Suprapubic skin (tissue), 4 donors: Measurements from ENCODE around the gene SERPINE3. TPM values are rescaled to one million over a fixed set of nuclear protein-coding genes. Genes with fewer than 3 reads are reported as not detected.

Experiments
- DNase-seq, 2 donors: peaks; one replicate each; pipeline ENCODE4 v3.0.0-alpha.2; 2019; ENCODE audit warnings: low spot score in 2 of 2
- H3K27ac ChIP-seq: fragments of 200-600 bp; sonication (generic); one replicate; pipeline ENCODE4 v1.5.1; 2019
- H3K27me3 ChIP-seq: fragments of 200-600 bp; sonication (generic); one replicate; pipeline ENCODE4 v1.5.1; 2019
- H3K36me3 ChIP-seq: fragments of 200-600 bp; sonication (generic); one replicate; pipeline ENCODE4 v1.5.1; 2019
- H3K4me1 ChIP-seq: fragments of 200-600 bp; sonication (generic); one replicate; pipeline ENCODE4 v1.5.1; 2019
- H3K4me3 ChIP-seq: fragments of 200-600 bp; sonication (generic); one replicate; pipeline ENCODE4 v1.5.1; 2019; ENCODE audit warnings: mild to moderate bottlenecking
- H3K9me3 ChIP-seq: fragments of 200-600 bp; sonication (generic); one replicate; pipeline ENCODE4 v1.5.1; 2019
- EP300 ChIP-seq: sonication (generic); formaldehyde crosslinking; IDR thresholded peaks from one replicate; pipeline ENCODE4 v1.6.1; 2017; ENCODE audit warnings: antibody characterized with exemption
- POLR2A ChIP-seq, 2 donors: fragments of 450-650 bp; IDR thresholded peaks; one replicate each; pipeline ENCODE4 v1.6.1; 2017; ENCODE audit warnings: antibody characterized with exemption in 2 of 2, mild to moderate bottlenecking in 2 of 2, moderate library complexity in 2 of 2
- POLR2AphosphoS5 ChIP-seq, 3 donors: sonication (generic); formaldehyde crosslinking; IDR thresholded peaks; one replicate each; pipeline ENCODE4 v1.6.1; 2017; ENCODE audit warnings: antibody characterized with exemption in 3 of 3
- WGBS: methylation state at CpG from one replicate; pipeline ENCODE4 v1.1.5; 2018; 5-methylcytosine and 5-hydroxymethylcytosine counted together
- total RNA-seq, 4 donors: library from RNA; depleted of rRNA; stranded (reverse); fragments of >200 nt; gene quantifications; one replicate each; pipeline ENCODE4 v1.1.0, GENCODE V29; 2016
- TF ChIP-seq, protein P1 (sequence below), 2 donors: fragments of 200-600 bp in 1 of 2; fragments of 450-650 bp in 1 of 2; sonication (generic) in 1 of 2; IDR thresholded peaks; one replicate each; pipeline ENCODE4 v1.5.1; 2016 to 2019; ENCODE audit warnings: antibody characterized with exemption in 2 of 2, mild to moderate bottlenecking in 1 of 2, moderate library complexity in 1 of 2

The SERPINE3 gene
- total RNA-seq, 4 donors from 2014 or later = not detected

GRCh38 chr13:51339952-51340732 is 651 bp downstream of the SERPINE3 start:
- TF ChIP-seq POLR2AphosphoS5 (IDR thresholded peaks at IDR 0.05) (no peak), POLR2A (IDR thresholded peaks at IDR 0.05) (no peak), EP300 (no peak)
- TF ChIP-seq, protein P1, sequence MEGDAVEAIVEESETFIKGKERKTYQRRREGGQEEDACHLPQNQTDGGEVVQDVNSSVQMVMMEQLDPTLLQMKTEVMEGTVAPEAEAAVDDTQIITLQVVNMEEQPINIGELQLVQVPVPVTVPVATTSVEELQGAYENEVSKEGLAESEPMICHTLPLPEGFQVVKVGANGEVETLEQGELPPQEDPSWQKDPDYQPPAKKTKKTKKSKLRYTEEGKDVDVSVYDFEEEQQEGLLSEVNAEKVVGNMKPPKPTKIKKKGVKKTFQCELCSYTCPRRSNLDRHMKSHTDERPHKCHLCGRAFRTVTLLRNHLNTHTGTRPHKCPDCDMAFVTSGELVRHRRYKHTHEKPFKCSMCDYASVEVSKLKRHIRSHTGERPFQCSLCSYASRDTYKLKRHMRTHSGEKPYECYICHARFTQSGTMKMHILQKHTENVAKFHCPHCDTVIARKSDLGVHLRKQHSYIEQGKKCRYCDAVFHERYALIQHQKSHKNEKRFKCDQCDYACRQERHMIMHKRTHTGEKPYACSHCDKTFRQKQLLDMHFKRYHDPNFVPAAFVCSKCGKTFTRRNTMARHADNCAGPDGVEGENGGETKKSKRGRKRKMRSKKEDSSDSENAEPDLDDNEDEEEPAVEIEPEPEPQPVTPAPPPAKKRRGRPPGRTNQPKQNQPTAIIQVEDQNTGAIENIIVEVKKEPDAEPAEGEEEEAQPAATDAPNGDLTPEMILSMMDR (IDR thresholded peaks at IDR 0.05) = no peak
- Histone ChIP-seq H3K27ac (no peak overlapping the region), H3K4me1 (no peaks in the 10 kb centered on the region), H3K36me3 (no peaks in the 10 kb centered on the region), H3K9me3 (no peaks in the 10 kb centered on the region), H3K4me3 (no peak overlapping the region), H3K27me3 (no peaks in the 10 kb centered on the region)
- no peak for DNase-seq
- 80% methylated on average over 4 of the region's 4 CpGs for WGBS

DNA sequence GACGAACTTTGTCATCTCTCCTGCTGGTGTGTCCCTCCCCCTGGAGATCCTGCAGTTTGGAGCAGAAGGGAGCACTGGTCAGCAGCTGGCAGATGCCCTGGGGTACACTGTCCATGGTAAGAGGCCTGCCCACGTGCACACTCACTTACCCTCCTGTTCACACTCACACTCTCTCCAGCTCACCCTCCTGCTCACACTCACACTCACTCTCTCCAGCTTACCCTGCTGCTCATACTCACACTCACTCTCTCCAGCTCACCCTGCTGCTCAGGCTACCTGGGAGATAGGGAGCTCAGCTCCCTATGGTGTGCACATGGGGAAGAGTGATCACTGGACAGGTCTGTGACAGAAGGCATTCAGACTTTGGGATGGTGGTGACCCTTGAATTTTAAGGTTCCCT is 1.7 kb downstream of the SERPINE3 start:
- no peak overlapping the region for H3K27ac ChIP-seq
- WGBS = 90% methylated on average over 2 of the region's 2 CpGs
- TF ChIP-seq EP300 = no peak
- TF ChIP-seq POLR2AphosphoS5 (IDR thresholded peaks at IDR 0.05) = no peak
- TF ChIP-seq, protein P1 (IDR thresholded peaks at IDR 0.05) = no peak
- TF ChIP-seq POLR2A (IDR thresholded peaks at IDR 0.05) = no peak
- no peak overlapping the region for H3K4me3 ChIP-seq
- no peaks in the 10 kb centered on the region for H3K36me3 ChIP-seq
- no peaks in the 10 kb centered on the region for H3K4me1 ChIP-seq
- no peaks in the 10 kb centered on the region for H3K9me3 ChIP-seq
- no peak for DNase-seq
- H3K27me3 ChIP-seq = no peaks in the 10 kb centered on the region

GRCh38 chr13:51341791-51342190 is 2.3 kb downstream of the SERPINE3 start:
- Histone ChIP-seq H3K4me3 (no peak overlapping the region), H3K9me3 (no peaks in the 10 kb centered on the region), H3K27ac (no peak overlapping the region), H3K36me3 (no peaks in the 10 kb centered on the region), H3K27me3 (no peaks in the 10 kb centered on the region), H3K4me1 (no peaks in the 10 kb centered on the region)
- DNase-seq = no peak
- 98% methylated on average over 4 of the region's 4 CpGs for WGBS
- TF ChIP-seq POLR2A (IDR thresholded peaks at IDR 0.05) (no peak), EP300 (no peak), POLR2AphosphoS5 (IDR thresholded peaks at IDR 0.05) (no peak)
- TF ChIP-seq, protein P1 (IDR thresholded peaks at IDR 0.05) = no peak

DNA sequence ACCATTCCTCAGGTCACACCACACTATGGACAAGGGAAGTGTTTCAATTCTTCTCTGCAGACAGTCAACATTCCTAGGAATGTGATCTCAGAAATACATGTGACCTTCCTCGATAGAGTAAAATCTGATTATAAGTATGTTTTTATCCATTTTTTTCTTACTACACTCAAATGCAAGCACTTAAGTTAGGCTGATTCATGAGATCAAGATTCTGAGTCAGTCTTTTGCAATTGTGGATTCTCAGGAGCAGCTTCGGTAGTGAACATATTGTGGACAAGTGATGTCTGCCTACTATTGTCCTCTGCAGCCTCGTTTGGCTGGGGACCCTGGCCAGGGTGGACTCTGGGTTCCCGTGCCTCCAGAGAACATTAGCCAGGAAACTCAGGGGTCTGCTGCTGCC is 3.2 kb downstream of the SERPINE3 start:
- no peak for DNase-seq
- Histone ChIP-seq H3K4me3 (no peak overlapping the region), H3K9me3 (no peaks in the 10 kb centered on the region), H3K27ac (no peak overlapping the region), H3K27me3 (no peaks in the 10 kb centered on the region), H3K36me3 (no peaks in the 10 kb centered on the region), H3K4me1 (no peaks in the 10 kb centered on the region)
- TF ChIP-seq POLR2AphosphoS5 (IDR thresholded peaks at IDR 0.05) = no peak
- no peak for TF ChIP-seq EP300
- TF ChIP-seq POLR2A (IDR thresholded peaks at IDR 0.05) = no peak
- TF ChIP-seq, protein P1 (IDR thresholded peaks at IDR 0.05) = no peak
- WGBS = 71% methylated on average over 4 of the region's 4 CpGs

DNA sequence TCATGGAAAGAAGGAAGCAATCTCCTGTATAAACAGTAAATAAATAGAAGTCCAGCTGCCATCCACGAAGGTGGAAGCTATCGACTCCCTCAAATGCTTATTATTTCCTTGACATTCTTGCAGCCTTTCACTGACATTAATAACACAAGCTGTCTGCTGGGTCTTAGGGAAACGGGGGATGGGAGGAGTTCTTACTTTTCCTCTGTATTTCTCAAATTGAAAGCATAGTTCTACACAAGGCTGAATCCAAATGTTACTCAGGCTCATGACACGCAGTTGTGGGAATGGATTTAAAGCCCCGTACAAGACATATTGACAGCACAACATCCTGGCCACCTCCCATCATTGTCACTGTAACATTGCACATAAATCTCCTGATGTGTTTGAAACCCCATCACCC is 4.0 kb downstream of the SERPINE3 start:
- no peak overlapping the region for H3K4me3 ChIP-seq
- no peak overlapping the region for H3K27ac ChIP-seq
- no peak for DNase-seq
- TF ChIP-seq EP300 (no peak), POLR2AphosphoS5 (IDR thresholded peaks at IDR 0.05) (no peak), POLR2A (IDR thresholded peaks at IDR 0.05) (no peak)
- TF ChIP-seq, protein P1 (IDR thresholded peaks at IDR 0.05) = no peak
- no peaks in the 10 kb centered on the region for H3K36me3 ChIP-seq
- no peaks in the 10 kb centered on the region for H3K27me3 ChIP-seq
- WGBS = 59% methylated on average over 5 of the region's 5 CpGs
- H3K4me1 ChIP-seq = no peaks in the 10 kb centered on the region
- no peaks in the 10 kb centered on the region for H3K9me3 ChIP-seq
